ENCODE results near the gene SPINK4. TPM values are rescaled to one million over a fixed set of nuclear protein-coding genes. Genes with fewer than 3 reads are reported as not detected.

Gene SPINK4
- polyA plus RNA-seq, 3 donors = not detected

- H3K27ac Mint-ChIP-seq = peak overlapping the region; percentile 91 to 97 (median 96)
- Histone ChIP-seq H3K4me2 (replicated peaks; ENCODE audit: extremely low read depth, low read length, poor library complexity, severe bottlenecking) (peak overlapping the region; percentile 62), H3K9me3 (replicated peaks in 1 of 2; ENCODE audit: control insufficient read depth in 1 of 2, insufficient read depth in 1 of 2, low read length in 2 of 2) (no peaks in the 10 kb centered on the region), H2AFZ (ENCODE audit: insufficient read depth, low read depth, low read length, poor library complexity, severe bottlenecking) (peak overlapping the region; percentile 33), H3K27ac (ENCODE audit: low read depth in 1 of 2, low read length in 2 of 2) (peak overlapping the region; percentile 77 to 90), H3K9ac (ENCODE audit: insufficient read depth, low read length, poor library complexity, severe bottlenecking) (peak overlapping the region; percentile 41), H3K4me3 (replicated peaks in 1 of 3; ENCODE audit: low read depth in 2 of 3, low read length in 3 of 3) (peak overlapping the region in 1 of 3 experiments; percentile 58), H3K79me2 (ENCODE audit: insufficient read depth, low read length) (no peaks in the 10 kb centered on the region), H4K20me1 (ENCODE audit: insufficient read depth, low read length) (no peaks in the 10 kb centered on the region), H3K27me3 (ENCODE audit: control insufficient read depth in 2 of 2, insufficient read depth in 2 of 2, low read length in 2 of 2) (no peaks in the 10 kb centered on the region), H3K4me1 (ENCODE audit: control insufficient read depth in 1 of 2, insufficient read depth in 2 of 2, low read length in 2 of 2) (peaks cover 26 to 32% of the 10 kb centered on the region in 2 donors), H3K36me3 (replicated peaks in 1 of 2; ENCODE audit: control insufficient read depth in 1 of 2, insufficient read depth in 2 of 2, low read length in 2 of 2) (no peaks in the 10 kb centered on the region)
- H3K36me3 Mint-ChIP-seq = no peaks in the 10 kb centered on the region
- TF ChIP-seq, protein P1, sequence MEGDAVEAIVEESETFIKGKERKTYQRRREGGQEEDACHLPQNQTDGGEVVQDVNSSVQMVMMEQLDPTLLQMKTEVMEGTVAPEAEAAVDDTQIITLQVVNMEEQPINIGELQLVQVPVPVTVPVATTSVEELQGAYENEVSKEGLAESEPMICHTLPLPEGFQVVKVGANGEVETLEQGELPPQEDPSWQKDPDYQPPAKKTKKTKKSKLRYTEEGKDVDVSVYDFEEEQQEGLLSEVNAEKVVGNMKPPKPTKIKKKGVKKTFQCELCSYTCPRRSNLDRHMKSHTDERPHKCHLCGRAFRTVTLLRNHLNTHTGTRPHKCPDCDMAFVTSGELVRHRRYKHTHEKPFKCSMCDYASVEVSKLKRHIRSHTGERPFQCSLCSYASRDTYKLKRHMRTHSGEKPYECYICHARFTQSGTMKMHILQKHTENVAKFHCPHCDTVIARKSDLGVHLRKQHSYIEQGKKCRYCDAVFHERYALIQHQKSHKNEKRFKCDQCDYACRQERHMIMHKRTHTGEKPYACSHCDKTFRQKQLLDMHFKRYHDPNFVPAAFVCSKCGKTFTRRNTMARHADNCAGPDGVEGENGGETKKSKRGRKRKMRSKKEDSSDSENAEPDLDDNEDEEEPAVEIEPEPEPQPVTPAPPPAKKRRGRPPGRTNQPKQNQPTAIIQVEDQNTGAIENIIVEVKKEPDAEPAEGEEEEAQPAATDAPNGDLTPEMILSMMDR (IDR thresholded peaks at IDR 0.05) = no peak
- intact Hi-C loops (cut with micrococcal nuclease) = loop anchor here (2.0 to 10.0 kb wide), 4 partner anchors 38 to 95 kb away; partner anchors contain the start of genes B4GALT1 (in 1 of the 2), BAG1 (in 1 of the 2) and CHMP5 (in 1 of the 2)
- peaks cover 0 to 3% (median 0%) of the 10 kb centered on the region in 7 donors for H3K9me3 Mint-ChIP-seq
- DNase-seq = peak; percentile 90 to 94 (median 94)
- peaks cover 33% of the 10 kb centered on the region for H3K4me1 Mint-ChIP-seq
- peaks cover 0 to 2% (median 0%) of the 10 kb centered on the region in 3 donors for H3K27me3 Mint-ChIP-seq (ENCODE audit: low read depth in 3 of 3)
- peak overlapping the region; percentile 39 to 59 for H3K4me3 Mint-ChIP-seq
- 0% methylated on average over 3 of the region's 10 CpGs for WGBS (ENCODE audit: insufficient coverage)
Measured at GRCh38 chr9:33227008-33227398, 13.0 kb upstream of the SPINK4 start.

GRCh38 chr9:33227741-33228140, 12.2 kb upstream of the SPINK4 start:
- Mint-ChIP-seq H3K4me3 (peak overlapping the region in 1 of 2 donors; percentile 26), H3K9me3 (peaks cover 0 to 3% (median 0%) of the 10 kb centered on the region in 7 donors), H3K27me3 (ENCODE audit: low read depth in 3 of 3) (peaks cover 0 to 2% (median 2%) of the 10 kb centered on the region in 3 donors), H3K4me1 (peaks cover 37% of the 10 kb centered on the region), H3K27ac (peak overlapping the region; percentile 91 to 97 (median 96)), H3K36me3 (no peaks in the 10 kb centered on the region)
- WGBS (ENCODE audit: insufficient coverage) = 85% methylated on average over 8 of the region's 8 CpGs
- Histone ChIP-seq H3K9me3 (replicated peaks in 1 of 2; ENCODE audit: control insufficient read depth in 1 of 2, insufficient read depth in 1 of 2, low read length in 2 of 2) (no peaks in the 10 kb centered on the region), H4K20me1 (ENCODE audit: insufficient read depth, low read length) (no peaks in the 10 kb centered on the region), H3K4me3 (replicated peaks in 1 of 3; ENCODE audit: low read depth in 2 of 3, low read length in 3 of 3) (peak overlapping the region in 1 of 3 experiments; percentile 20), H3K36me3 (replicated peaks in 1 of 2; ENCODE audit: control insufficient read depth in 1 of 2, insufficient read depth in 2 of 2, low read length in 2 of 2) (no peaks in the 10 kb centered on the region), H3K9ac (ENCODE audit: insufficient read depth, low read length, poor library complexity, severe bottlenecking) (no peak overlapping the region), H3K27me3 (ENCODE audit: control insufficient read depth in 2 of 2, insufficient read depth in 2 of 2, low read length in 2 of 2) (no peaks in the 10 kb centered on the region), H3K27ac (ENCODE audit: low read depth in 1 of 2, low read length in 2 of 2) (peak overlapping the region; percentile 77 to 90), H3K79me2 (ENCODE audit: insufficient read depth, low read length) (no peaks in the 10 kb centered on the region), H3K4me2 (replicated peaks; ENCODE audit: extremely low read depth, low read length, poor library complexity, severe bottlenecking) (peak overlapping the region; percentile 3), H3K4me1 (ENCODE audit: control insufficient read depth in 1 of 2, insufficient read depth in 2 of 2, low read length in 2 of 2) (peaks cover 26 to 32% of the 10 kb centered on the region in 2 donors), H2AFZ (ENCODE audit: insufficient read depth, low read depth, low read length, poor library complexity, severe bottlenecking) (peak overlapping the region; percentile 45)
- intact Hi-C loops (cut with micrococcal nuclease) = loop anchor here (2.0 to 10.0 kb wide), 4 partner anchors 37 to 95 kb away; partner anchors contain the start of genes B4GALT1 (in 1 of the 2), BAG1 (in 1 of the 2) and CHMP5 (in 1 of the 2)
- DNase-seq = no peak
- TF ChIP-seq, protein P1 (IDR thresholded peaks at IDR 0.05) = no peak
